OCI-LY7 (cell line): ENCODE results near the gene AGRN. TPM values are rescaled to one million over a fixed set of nuclear protein-coding genes. Genes with fewer than 3 reads are reported as not detected.

Experiments used
- BruUV-seq: library from RNA; stranded (reverse); fragments of 400-500 nt; replicated peaks from 2 replicates; lab custom pipeline; 2021; lab: Mats Ljungman, UMichigan
- CTCF ChIA-PET: fragments of 300-600 bp; sonication (Branson Sonifier 250); formaldehyde crosslinking; loops from one replicate; lab custom pipeline; 2022; ENCODE audit warnings: antibody characterized with exemption; ENCODE audit not compliant: unreplicated experiment; lab: Charles Lee
- POLR2A ChIA-PET: fragments of 300-600 bp; sonication (Branson Sonifier 250); formaldehyde crosslinking; loops from one replicate; lab custom pipeline; 2022; ENCODE audit warnings: antibody characterized with exemption; lab: Charles Lee
- DNase-seq: peaks from one replicate; pipeline ENCODE4 v3.0.0-alpha.2; 2015; ENCODE audit warnings: low spot score
- H2AFZ ChIP-seq: fragments of 200-600 bp; sonication (generic), shearing (Covaris generic); 2 replicates; pipeline ENCODE4 v1.6.1; 2014; ENCODE audit warnings: mild to moderate bottlenecking, antibody characterized with exemption, low read length, moderate library complexity
- H3K27ac ChIP-seq: fragments of 200-600 bp; sonication (generic); 2 replicates; pipeline ENCODE4 v1.5.1; 2014; ENCODE audit warnings: mixed run types, low read depth, mild to moderate bottlenecking, moderate library complexity, low read length, inconsistent platforms; ENCODE audit not compliant: poor library complexity, severe bottlenecking
- H3K36me3 ChIP-seq: fragments of 200-600 bp; sonication (generic); 2 replicates; pipeline ENCODE4 v1.6.1; 2014; ENCODE audit warnings: mild to moderate bottlenecking, antibody characterized with exemption, low read length, moderate library complexity, mixed read lengths; ENCODE audit not compliant: insufficient read depth
- H3K4me1 ChIP-seq: fragments of 200-600 bp; sonication (generic); 2 replicates; pipeline ENCODE4 v1.5.1; 2014; ENCODE audit warnings: mild to moderate bottlenecking, low read length; ENCODE audit not compliant: insufficient read depth, poor library complexity, severe bottlenecking
- H3K4me2 ChIP-seq: fragments of 200-600 bp; sonication (generic); 2 replicates; pipeline ENCODE4 v1.6.1; 2014; ENCODE audit warnings: mild to moderate bottlenecking, low read length
- H3K4me3 ChIP-seq: fragments of 200-600 bp; sonication (generic); 2 replicates; pipeline ENCODE4 v1.5.1; 2014; ENCODE audit warnings: mild to moderate bottlenecking, low read depth, low read length; ENCODE audit not compliant: poor library complexity, severe bottlenecking
- H3K79me2 ChIP-seq: fragments of 200-600 bp; sonication (generic); 2 replicates; pipeline ENCODE4 v1.6.1; 2016; ENCODE audit warnings: low read depth, mild to moderate bottlenecking, low read length, moderate library complexity, mixed read lengths; ENCODE audit not compliant: insufficient read depth
- H3K9me2 ChIP-seq: fragments of 200-600 bp; sonication (generic); 2 replicates; pipeline ENCODE4 v1.6.1; 2016; ENCODE audit warnings: mild to moderate bottlenecking, low read length, mixed read lengths; ENCODE audit not compliant: insufficient read depth
- H3K9me3 ChIP-seq: fragments of 200-600 bp; sonication (generic); 2 replicates; pipeline ENCODE4 v1.6.1; 2014; ENCODE audit warnings: mild to moderate bottlenecking, mixed run types, low read length, mixed read lengths
- H4K20me1 ChIP-seq: fragments of 200-600 bp; sonication (generic); 2 replicates; pipeline ENCODE4 v1.6.1; 2014; ENCODE audit warnings: mild to moderate bottlenecking, antibody characterized with exemption, low read length, moderate library complexity, mixed read lengths; ENCODE audit not compliant: insufficient read depth
- CTCF ChIP-seq: fragments of 200-600 bp; sonication (generic); conservative IDR thresholded peaks from 2 replicates; pipeline ENCODE4 v1.5.1; 2014; ENCODE audit warnings: mild to moderate bottlenecking, antibody characterized with exemption, low read length, moderate library complexity, mixed read lengths
- EZH2phosphoT487 ChIP-seq: fragments of 200-600 bp; sonication (generic); IDR thresholded peaks from 2 replicates; pipeline ENCODE4 v1.6.1; 2018; ENCODE audit warnings: low read depth, borderline replicate concordance, mild to moderate bottlenecking, mixed run types, antibody characterized with exemption, low read length, moderate library complexity, mixed read lengths
- intact Hi-C: fragments of 100-400 bp; cut with micrococcal nuclease; formaldehyde crosslinking; loops from one replicate; pipeline ENCODE4 v1.10.0; 2022; ENCODE audit not compliant: unreplicated experiment
- total RNA-seq, 2 experiments: library from RNA; depleted of rRNA in 1 of 2; stranded (reverse); fragments of >200 nt in 1 of 2; shearing (Covaris generic) in 1 of 2; gene quantifications; 2 replicates each; pipeline ENCODE4 v1.2.3, GENCODE V29; 2014 to 2022

Gene AGRN
- total RNA-seq, 2 experiments from 2014 or later: 2.7 to 9.1 TPM

- Histone ChIP-seq H3K9me3 (no peaks in the 10 kb centered on the region), H2AFZ (no peak overlapping the region), H3K36me3 (no peaks in the 10 kb centered on the region), H3K79me2 (no peaks in the 10 kb centered on the region), H4K20me1 (no peaks in the 10 kb centered on the region), H3K27ac (no peak overlapping the region), H3K4me3 (no peak overlapping the region), H3K4me1 (peaks cover 5% of the 10 kb centered on the region), H3K9me2 (no peaks in the 10 kb centered on the region), H3K4me2 (no peak overlapping the region)
- CTCF ChIA-PET: no interaction called here
- intact Hi-C loops: no loop called here
- BruUV-seq: no TSS peak
- POLR2A ChIA-PET: no interaction called here
- DNase-seq: no peak
- TF ChIP-seq EZH2phosphoT487: no peak
- TF ChIP-seq CTCF: no peak
Measured at GRCh38 chr1:1088029-1088800, 68.3 kb downstream of the AGRN start.

GRCh38 chr1:1088801-1089680 is 69.1 kb downstream of the AGRN start:
- POLR2A ChIA-PET: no interaction called here
- Histone ChIP-seq H4K20me1 (no peaks in the 10 kb centered on the region), H3K9me2 (no peaks in the 10 kb centered on the region), H3K4me3 (no peak overlapping the region), H3K9me3 (no peaks in the 10 kb centered on the region), H3K36me3 (no peaks in the 10 kb centered on the region), H3K27ac (no peak overlapping the region), H3K79me2 (no peaks in the 10 kb centered on the region), H2AFZ (no peak overlapping the region), H3K4me2 (no peak overlapping the region), H3K4me1 (peaks cover 6% of the 10 kb centered on the region)
- no peak for TF ChIP-seq CTCF
- TF ChIP-seq EZH2phosphoT487: no peak
- BruUV-seq: no TSS peak
- CTCF ChIA-PET: no interaction called here
- no peak for DNase-seq
- intact Hi-C loops: no loop called here
